GM18907 (cell line): Measurements from ENCODE around the gene NOL4L.
"Not testable (repeated sequence)": the region's sequence is repeated elsewhere in the genome, so short reads cannot be mapped to it uniquely, and the experiment has no call there.

Experiments used
- ATAC-seq: cut with Tn5 transposase; IDR thresholded peaks from one replicate; pipeline ENCODE4 v1.9.1; 2021; ENCODE audit warnings: mild to moderate bottlenecking, moderate library complexity; ENCODE audit not compliant: unreplicated experiment

Gene NOL4L

DNA sequence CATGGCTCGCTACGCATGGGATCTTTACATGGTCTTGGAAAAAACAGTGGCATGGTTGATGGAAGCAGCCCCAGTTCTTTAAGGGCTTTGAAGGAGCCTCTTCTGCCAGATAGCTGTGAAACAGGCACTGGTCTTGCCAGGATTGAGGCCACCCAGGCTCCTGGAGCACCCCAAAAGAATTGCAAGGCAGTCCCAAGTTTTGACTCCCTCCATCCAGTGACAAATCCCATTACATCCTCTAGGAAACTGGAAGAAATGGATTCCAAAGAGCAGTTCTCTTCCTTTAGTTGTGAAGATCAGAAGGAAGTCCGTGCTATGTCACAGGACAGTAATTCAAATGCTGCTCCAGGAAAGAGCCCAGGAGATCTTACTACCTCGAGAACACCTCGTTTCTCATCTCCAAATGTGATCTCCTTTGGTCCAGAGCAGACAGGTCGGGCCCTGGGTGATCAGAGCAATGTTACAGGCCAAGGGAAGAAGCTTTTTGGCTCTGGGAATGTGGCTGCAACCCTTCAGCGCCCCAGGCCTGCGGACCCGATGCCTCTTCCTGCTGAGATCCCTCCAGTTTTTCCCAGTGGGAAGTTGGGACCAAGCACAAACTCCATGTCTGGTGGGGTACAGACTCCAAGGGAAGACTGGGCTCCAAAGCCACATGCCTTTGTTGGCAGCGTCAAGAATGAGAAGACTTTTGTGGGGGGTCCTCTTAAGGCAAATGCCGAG, 148.8 kb downstream of the NOL4L start:
- no peak for ATAC-seq

DNA sequence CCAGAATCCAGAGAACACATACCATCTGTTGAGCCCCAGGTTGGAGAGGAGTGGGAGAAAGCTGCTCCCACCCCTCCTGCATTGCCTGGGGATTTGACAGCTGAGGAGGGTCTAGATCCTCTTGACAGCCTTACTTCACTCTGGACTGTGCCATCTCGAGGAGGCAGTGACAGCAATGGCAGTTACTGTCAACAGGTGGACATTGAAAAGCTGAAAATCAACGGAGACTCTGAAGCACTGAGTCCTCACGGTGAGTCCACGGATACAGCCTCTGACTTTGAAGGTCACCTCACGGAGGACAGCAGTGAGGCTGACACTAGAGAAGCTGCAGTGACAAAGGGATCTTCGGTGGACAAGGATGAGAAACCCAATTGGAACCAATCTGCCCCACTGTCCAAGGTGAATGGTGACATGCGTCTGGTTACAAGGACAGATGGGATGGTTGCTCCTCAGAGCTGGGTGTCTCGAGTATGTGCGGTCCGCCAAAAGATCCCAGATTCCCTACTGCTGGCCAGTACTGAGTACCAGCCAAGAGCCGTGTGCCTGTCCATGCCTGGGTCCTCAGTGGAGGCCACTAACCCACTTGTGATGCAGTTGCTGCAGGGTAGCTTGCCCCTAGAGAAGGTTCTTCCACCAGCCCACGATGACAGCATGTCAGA, 149.6 kb downstream of the NOL4L start:
- ATAC-seq: no peak

DNA sequence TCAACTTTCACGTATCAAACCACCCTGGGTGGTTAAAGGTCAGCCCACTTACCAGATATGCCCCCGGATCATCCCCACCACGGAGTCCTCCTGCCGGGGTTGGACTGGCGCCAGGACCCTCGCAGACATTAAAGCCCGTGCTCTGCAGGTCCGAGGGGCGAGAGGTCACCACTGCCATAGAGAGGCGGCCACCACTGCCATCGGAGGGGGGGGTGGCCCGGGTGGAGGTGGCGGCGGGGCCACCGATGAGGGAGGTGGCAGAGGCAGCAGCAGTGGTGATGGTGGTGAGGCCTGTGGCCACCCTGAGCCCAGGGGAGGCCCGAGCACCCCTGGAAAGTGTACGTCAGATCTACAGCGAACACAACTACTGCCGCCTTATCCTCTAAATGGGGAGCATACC, 150.7 kb downstream of the NOL4L start:
- no peak for ATAC-seq

DNA sequence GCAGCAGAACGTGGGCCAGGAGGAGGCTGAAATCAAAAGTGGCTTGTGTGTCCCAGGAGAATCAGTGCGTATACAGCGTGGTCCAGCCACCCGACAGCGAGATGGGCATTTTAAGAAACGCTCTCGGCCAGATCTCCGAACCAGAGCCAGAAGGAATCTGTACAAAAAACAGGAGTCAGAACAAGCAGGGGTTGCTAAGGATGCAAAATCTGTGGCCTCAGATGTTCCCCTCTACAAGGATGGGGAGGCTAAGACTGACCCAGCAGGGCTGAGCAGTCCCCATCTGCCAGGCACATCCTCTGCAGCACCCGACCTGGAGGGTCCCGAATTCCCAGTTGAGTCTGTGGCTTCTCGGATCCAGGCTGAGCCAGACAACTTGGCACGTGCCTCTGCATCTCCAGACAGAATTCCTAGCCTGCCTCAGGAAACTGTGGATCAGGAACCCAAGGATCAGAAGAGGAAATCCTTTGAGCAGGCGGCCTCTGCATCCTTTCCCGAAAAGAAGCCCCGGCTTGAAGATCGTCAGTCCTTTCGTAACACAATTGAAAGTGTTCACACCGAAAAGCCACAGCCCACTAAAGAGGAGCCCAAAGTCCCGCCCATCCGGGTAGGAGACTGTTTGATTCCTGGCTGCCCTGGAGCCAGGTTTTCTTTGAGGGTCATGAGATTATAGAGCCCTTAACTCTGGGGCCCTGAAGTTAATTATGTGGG, 151.7 kb downstream of the NOL4L start:
- ATAC-seq: no peak

DNA sequence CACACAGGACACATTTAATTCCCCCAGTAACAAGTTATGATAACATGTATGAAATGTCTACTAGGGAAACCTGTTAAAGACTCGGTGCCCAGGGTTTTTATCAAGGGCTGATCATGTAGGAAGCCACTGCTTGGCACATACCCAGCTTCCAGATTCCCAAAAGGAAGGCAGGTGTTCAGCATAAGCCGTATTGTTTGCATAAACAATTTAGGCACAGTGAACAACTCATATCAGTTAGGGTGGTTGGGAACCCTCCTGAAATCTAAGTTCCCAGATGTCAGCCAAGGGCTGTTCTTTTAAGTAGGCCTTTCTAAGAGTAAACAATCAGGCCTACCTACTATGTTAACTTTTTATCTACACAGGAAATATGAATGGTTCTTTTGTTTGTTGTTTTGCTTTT, 152.9 kb downstream of the NOL4L start:
- ATAC-seq: no peak

DNA sequence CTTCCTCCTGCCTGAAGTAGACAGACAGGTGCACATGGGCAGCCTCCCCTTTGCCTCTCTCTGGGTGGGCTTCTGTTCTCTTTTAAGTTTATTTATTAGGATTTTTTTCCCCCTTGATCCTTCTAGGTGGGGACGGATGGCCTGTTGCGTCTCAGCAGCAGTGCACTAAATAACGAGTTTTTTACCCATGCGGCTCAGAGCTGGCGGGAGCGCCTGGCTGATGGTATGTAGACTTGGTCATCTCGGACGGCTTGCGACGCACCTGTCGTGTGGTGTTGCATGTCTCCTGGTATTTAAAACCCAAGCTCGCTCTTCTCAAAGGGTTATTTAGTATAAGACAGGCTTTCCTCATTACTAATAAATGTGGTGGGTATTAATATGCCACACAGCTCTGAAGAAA, 153.7 kb downstream of the NOL4L start:
- ATAC-seq: no peak

DNA sequence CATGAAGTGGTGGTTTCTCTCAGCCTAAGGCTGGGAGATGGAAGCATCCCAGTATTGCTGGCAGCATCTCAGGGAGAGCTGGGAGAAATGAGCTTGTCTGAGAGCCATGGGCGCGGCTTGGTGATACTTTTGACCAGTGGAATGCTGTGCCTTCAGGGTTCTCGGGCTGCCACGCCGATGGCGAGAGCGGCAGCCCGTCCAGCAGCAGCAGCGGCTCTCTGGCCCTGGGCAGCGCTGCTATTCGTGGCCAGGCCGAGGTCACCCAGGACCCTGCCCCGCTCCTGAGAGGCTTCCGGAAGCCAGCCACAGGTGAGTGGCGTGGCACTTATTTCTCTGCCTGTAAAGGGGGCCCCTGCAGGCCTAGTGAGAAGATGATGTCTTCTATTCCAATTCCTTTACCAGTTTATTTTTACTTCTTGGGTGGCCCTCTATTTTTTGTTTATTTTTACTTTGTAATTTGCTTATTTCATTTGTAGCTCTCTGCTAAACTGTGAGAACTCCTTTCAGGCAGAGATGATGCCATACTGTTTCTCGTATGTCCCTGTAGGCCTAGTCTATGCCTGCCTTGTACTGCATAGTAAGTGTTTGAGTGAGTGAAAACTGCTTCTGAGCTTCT, 155.3 kb downstream of the NOL4L start:
- no peak for ATAC-seq

DNA sequence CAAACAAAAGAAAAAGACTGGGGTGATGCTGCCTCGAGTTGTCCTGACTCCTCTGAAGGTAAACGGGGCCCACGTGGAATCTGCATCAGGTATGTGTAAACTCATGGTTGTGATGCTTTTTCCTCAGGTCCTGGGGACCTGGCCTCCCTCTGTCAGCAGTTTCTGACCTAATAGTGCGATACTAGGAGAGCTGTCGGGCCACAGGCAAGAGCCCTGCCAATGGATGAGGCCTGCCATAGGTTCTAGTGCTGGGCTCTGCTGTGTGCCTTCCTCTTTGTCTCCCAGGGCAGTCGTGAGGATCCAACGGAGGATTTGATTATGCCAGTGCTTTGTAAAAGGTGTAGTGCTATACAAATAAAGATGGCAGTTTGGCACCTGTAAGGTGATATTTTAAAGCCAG, 155.8 kb downstream of the NOL4L start:
- no peak for ATAC-seq

DNA sequence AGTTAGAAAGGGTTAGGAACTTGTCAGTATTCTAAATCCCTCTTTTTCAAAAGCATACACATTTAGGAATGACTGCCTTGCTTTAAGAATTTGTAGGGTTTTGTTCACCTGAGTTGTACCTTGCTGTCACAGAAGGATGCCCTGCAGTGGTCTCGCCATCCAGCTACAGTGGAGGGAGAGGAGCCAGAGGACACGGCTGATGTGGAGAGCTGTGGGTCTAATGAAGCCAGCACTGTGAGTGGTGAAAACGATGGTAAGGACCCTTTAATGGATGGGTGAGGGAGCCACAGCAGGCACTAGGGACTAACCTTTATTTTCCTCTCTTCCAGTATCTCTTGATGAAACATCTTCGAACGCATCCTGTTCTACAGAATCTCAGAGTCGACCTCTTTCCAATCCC, 157.1 kb downstream of the NOL4L start:
- ATAC-seq: no peak

DNA sequence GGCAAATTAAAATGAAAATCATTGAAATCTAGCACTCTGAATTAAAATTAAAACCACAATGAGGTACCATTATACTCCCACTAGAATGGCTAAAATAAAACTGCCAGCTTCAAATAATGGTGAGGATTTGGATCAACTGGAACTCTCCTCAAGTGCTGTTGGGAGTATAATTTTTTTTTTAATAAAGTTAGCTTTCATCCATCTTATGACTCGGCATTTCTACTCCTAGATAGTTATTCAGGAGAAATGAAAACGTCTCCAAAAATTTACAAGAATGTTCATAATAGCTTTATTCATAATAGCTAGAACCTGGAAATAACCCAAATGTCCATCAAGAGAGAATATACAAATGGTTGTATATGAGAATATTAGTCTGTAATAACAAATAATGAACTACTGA, 163.8 kb downstream of the NOL4L start:
- ATAC-seq: no peak

DNA sequence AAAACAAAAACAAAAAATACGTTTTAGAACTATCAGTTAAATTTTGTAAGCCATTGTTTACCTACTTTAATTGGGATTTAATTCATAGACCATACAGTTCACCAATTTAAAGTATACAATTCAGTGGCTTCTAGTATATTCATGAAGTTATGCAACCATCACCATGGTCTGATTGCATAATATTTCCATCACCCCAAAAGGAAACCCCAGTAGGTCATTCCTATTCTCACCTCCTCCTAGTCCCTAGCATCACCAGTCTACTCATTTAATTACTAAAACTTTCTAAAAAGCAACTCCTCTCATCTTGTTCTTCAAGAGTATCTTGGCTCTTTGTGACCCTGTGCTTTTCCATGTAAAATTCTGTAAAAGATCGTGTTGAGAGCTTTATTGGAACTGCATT, 166.8 kb downstream of the NOL4L start:
- ATAC-seq: no peak

DNA sequence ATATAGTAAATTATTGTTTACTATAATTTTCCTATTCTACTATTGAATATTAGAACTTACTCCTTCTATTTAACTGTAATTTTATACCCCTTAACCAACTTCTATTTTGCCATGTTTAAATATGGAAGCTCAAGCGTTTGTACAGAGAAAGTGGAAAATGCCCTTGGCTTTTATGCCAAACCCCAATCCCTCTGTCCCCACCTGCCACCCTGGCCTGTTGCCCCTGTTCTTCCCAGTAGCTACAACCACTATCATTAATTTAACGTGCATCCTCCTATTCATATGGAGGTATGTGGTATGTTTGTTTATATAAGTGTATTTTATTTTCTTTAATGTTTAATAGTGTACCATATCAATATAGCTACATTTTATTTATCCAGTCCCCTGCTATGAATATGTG, 168.9 kb downstream of the NOL4L start:
- ATAC-seq: no peak

DNA sequence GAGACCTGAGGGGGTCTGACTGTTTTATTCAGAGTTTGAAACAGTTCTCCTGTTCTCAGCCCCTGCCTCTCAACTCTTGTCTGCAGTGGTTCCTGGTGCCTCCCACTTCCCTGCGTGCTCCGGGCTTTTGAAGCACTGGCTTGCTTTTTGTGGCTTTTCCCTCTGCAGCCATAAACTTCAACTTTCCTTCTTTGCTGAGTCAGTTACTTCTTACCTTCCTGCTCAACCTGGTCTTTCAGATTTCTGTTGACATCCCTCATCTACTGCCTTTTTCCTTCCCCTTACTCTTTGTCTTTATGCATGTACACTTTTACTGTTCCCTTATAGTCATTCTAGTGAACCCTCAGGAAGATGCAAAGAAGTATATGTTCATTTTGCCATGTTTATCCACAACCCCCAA, 169.6 kb downstream of the NOL4L start:
- ATAC-seq: no peak

DNA sequence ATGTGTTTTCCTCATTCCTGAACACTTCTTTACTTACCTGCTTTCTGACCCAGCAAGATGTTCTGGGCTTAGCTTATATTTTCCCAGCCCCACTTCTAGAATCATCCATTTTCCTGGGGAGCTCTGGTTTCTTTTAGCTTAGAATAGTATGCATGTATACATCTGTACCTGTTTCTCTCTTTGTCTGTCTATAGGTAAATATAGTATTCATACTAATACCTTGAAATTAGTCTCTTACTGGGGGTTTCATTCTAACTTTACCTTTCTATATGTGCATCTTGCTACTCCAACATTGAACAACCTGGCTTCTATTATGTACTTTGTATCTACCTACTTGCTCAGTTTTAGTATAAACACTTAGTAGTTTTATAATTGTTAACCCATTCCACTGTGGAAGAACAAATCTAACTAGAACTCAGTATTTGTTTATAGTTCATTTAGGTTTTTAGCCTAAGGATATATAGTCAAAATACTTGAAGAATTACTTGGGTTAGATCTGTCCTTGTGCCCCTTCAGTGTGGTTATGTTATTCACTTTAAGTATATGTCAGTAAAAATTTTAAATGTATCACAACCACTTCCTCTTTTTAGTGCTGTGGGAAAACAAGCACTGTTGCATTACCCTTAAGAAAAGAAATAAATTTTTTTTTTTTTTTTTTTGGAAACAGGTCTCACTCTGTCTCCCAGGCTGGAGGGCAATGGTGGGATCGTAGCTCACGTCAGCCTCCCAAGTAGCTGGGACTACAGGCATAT, 173.0 kb downstream of the NOL4L start:
- no peak for ATAC-seq

DNA sequence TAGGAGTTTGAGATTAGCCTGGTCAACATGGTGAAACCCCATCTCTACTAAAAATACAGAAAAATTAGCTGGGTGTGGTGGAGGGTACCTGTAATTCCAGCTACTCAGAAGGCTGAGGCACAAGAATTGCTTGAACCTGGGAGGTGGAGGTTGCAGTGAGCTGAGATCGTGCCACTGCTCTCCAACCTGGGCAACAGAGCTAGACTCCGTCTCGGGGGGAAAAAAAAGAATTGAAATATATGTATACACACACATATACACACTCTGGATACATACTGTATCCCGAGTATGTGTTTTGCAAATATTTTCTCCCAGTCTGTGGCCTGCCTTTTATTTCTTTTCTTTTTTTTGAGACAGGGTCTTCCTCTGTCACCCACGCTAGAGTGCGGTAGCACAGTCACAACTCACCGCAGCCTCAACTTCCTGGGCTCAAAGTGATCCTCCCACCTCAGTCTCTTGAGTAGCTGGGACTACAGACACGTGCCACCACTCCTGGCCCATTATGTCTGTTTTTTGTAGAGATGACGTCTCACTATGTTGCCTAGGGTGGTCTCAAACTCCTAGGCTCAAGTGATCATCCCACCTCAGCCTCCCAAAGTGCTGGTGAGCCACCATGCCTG, 177.9 kb downstream of the NOL4L start:
- not testable (repeated sequence) for ATAC-seq

DNA sequence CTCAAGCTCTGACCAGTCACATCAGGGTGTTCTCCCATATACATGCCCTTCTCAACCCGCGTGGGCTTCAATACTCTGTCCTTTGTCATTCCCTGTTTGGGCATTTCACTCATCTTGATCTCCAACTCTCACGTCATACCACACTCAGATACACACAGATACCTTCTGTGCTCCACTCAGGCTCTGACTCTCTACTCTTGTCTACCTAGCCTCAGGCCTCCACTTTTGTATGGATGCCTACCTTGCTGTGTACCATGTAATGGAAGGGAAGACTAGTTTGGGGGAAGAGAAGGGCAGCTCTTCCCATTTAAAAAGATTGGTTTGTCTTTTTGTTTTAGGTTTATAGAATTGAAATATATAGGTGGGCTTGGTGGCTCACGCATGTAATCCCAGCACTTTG, 178.4 kb downstream of the NOL4L start:
- ATAC-seq: no peak

DNA sequence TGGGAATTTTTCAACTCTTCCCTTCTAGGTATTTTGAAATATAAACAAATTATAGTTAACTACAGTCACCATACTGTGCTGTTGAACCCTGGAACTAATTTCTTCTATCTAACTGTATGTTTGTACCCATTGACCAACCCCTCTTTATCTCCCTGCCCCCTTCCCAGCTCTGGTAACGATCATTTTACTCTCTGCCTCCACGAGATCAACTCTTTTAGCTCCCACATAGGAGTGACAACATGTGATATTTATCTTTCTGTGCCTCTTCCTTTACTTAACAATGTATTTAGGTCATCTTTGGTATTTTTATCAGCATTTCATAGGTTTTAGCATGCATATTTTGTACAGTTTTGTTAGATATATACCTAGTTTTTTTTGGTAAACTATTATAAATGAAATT, 181.1 kb downstream of the NOL4L start:
- ATAC-seq: no peak

DNA sequence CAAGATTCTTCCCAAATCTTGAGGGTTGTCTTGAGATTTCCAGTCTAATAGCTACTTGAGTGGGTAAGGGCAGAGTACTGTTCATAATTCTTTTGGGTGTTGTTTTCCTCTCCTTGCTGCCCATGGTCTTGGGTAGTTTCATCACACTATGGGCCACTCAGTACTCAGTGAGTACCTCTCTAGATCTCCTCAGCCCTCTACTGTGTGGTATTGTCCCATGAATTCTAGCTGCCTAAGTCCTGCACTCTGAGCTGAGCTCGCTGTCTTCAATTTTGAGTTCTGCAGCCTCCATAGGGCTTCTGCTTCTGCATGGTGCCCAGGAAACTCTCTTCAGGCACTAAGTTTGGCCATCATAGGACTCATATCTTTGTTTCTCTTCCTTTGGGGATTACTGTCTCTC, 184.7 kb downstream of the NOL4L start:
- ATAC-seq: no peak

DNA sequence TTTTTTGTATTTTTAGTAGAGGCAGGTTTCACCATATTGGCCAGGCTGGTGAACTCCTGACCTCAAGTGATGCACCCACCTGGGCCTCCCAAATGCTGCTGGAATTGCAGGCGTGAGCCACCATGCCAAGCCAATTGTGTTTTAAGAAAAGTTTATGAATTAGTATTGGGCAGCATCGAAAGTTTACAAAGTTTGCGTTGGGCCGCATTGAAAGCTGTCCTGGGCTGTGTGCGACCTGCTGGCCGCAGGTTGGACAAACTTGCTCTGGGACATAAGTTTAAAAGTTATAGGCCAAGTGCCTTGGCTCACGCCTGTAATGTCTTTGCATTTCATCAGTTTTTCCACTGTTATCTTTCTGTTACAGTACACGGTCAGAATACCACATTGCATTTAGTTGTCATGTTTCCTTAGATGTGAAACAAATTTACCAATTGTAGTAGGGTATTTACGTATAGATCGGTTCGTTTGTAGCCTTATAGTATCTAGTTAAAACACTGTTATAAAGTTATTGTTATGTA, 187.5 kb downstream of the NOL4L start:
- ATAC-seq: no peak

DNA sequence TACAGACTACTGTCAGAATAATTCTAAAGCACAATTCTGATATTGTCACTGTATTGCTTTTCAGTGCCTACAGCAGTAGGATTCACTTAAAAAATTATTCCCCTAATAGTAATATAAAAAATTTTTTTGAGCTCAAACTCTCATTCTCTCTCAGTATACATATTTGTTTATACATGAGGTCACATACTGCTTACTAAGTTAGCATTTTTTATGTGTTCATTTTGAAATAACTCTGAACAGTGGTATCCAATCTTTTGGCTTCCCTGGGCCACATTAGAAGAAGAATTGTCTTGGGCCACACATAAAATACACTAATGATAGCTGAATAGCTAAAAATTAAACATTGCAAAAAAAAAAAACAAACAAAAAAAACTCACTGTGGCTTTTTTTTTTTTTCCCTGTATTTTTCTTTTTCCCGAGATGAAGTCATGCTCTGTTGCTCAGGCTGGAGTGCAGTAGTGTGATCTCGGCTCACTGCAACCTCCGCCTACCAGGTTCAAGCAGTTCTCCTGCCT, 188.4 kb downstream of the NOL4L start:
- no peak for ATAC-seq
